ENCODE measurements around the gene ADGB.

The ADGB gene

GRCh38 chr6:146862508-146862919 lies 263.7 kb downstream of the ADGB start:
- no peak for DNase-seq (ENCODE audit: low spot score)

- no peak for DNase-seq (ENCODE audit: low spot score)
Measured at GRCh38 chr6:146864300-146864699, 265.5 kb downstream of the ADGB start.

GRCh38 chr6:146864885-146865284 lies 266.1 kb downstream of the ADGB start:
- DNase-seq (ENCODE audit: low spot score) = no peak
